IMR-90 (cell line): Measurements from ENCODE around the gene ANKS3. TPM values are rescaled to one million over a fixed set of nuclear protein-coding genes. Genes with fewer than 3 reads are reported as not detected.

ENCODE experiments used
- ATAC-seq: fragments of 200-7000 bp; cut with Tn5 transposase; 2 replicates; pipeline ENCODE4 v1.9.1; 2020; ENCODE audit warnings: low read depth, mild to moderate bottlenecking, moderate library complexity
- BruUV-seq: library from RNA; stranded (reverse); fragments of 400-500 nt; replicated peaks from 2 replicates; lab custom pipeline; 2021; lab: Mats Ljungman, UMichigan
- CTCF ChIA-PET: fragments of 300-600 bp; formaldehyde crosslinking; extraction: SDS; loops from one replicate; lab custom pipeline; 2021; ENCODE audit warnings: antibody characterized with exemption; lab: Yijun Ruan, JAX
- POLR2A ChIA-PET: fragments of 300-600 bp; sonication (Branson Sonifier 250); formaldehyde crosslinking; loops from one replicate; lab custom pipeline; 2022; ENCODE audit warnings: antibody characterized with exemption; ENCODE audit not compliant: unreplicated experiment; lab: Charles Lee
- DNase-seq: peaks from one replicate; pipeline ENCODE4 v3.0.0; 2013
- H2AFZ ChIP-seq: replicated peaks from 2 replicates; pipeline ENCODE3; 2013; ENCODE audit warnings: low read length, mild to moderate bottlenecking; ENCODE audit not compliant: poor library complexity
- H2AK5ac ChIP-seq: 2 replicates; pipeline ENCODE4 v1.6.1; 2013; ENCODE audit warnings: low read depth, low read length, inconsistent platforms
- H2AK9ac ChIP-seq: replicated peaks from 2 replicates; pipeline ENCODE3; 2013; ENCODE audit warnings: mild to moderate bottlenecking, low read depth, low read length, moderate library complexity; ENCODE audit not compliant: poor library complexity
- H2BK120ac ChIP-seq: 2 replicates; pipeline ENCODE4 v1.6.1; 2013; ENCODE audit warnings: low read depth, low read length, inconsistent platforms
- H2BK15ac ChIP-seq: 3 replicates; pipeline ENCODE4 v1.6.1; 2013; ENCODE audit warnings: low read depth, low read length, inconsistent platforms
- H2BK20ac ChIP-seq: 2 replicates; pipeline ENCODE4 v1.6.1; 2013; ENCODE audit warnings: low read depth, mild to moderate bottlenecking, inconsistent platforms, low read length, moderate library complexity
- H2BK5ac ChIP-seq: 2 replicates; pipeline ENCODE4 v1.6.1; 2013; ENCODE audit warnings: mild to moderate bottlenecking, low read depth, low read length, inconsistent platforms; ENCODE audit not compliant: poor library complexity, severe bottlenecking
- H3K14ac ChIP-seq: replicated peaks from 2 replicates; pipeline ENCODE4 v1.6.1; 2013; ENCODE audit warnings: low read depth, low read length, inconsistent platforms
- H3K18ac ChIP-seq: 2 replicates; pipeline ENCODE4 v1.6.1; 2013; ENCODE audit warnings: low read depth, low read length, control low read depth
- H3K23ac ChIP-seq: 2 replicates; pipeline ENCODE4 v1.6.1; 2013; ENCODE audit warnings: low read depth, low read length, inconsistent platforms
- H3K27ac ChIP-seq: 2 replicates; pipeline ENCODE4 v1.5.1; 2013; ENCODE audit warnings: mild to moderate bottlenecking, control low read depth, low read length; ENCODE audit not compliant: insufficient read depth
- H3K27me3 ChIP-seq: 2 replicates; pipeline ENCODE4 v1.6.1; 2013; ENCODE audit warnings: low read length; ENCODE audit not compliant: control insufficient read depth, insufficient read depth
- H3K36me3 ChIP-seq: 2 replicates; pipeline ENCODE4 v1.6.1; 2013; ENCODE audit warnings: low read length, mixed read lengths; ENCODE audit not compliant: control insufficient read depth, insufficient read depth
- H3K4ac ChIP-seq: 2 replicates; pipeline ENCODE4 v1.6.1; 2013; ENCODE audit warnings: low read depth, low read length, inconsistent platforms
- H3K4me1 ChIP-seq: 2 replicates; pipeline ENCODE4 v1.6.1; 2013; ENCODE audit warnings: low read length, mixed read lengths; ENCODE audit not compliant: control insufficient read depth, insufficient read depth
- H3K4me2 ChIP-seq: 2 replicates; pipeline ENCODE4 v1.6.1; 2013; ENCODE audit warnings: low read depth, mild to moderate bottlenecking, control low read depth, low read length, moderate library complexity
- H3K4me3 ChIP-seq: 2 replicates; pipeline ENCODE4 v1.5.1; 2013; ENCODE audit warnings: low read depth, mild to moderate bottlenecking, control low read depth, low read length, moderate library complexity; ENCODE audit not compliant: insufficient read depth
- H3K56ac ChIP-seq: 2 replicates; pipeline ENCODE4 v1.6.1; 2013; ENCODE audit warnings: low read length, inconsistent platforms; ENCODE audit not compliant: insufficient read depth; ENCODE audit errors: extremely low read depth
- H3K79me1 ChIP-seq, 2 experiments: 2 replicates each; pipeline ENCODE4 v1.6.1; 2013; ENCODE audit warnings: low read length in 2 of 2, inconsistent platforms in 1 of 2, low read depth in 1 of 2
- H3K9ac ChIP-seq: 2 replicates; pipeline ENCODE4 v1.6.1; 2013; ENCODE audit warnings: low read depth, low read length, control low read depth
- H3K9me1 ChIP-seq: 2 replicates; pipeline ENCODE4 v1.6.1; 2013; ENCODE audit warnings: low read length, inconsistent platforms; ENCODE audit not compliant: insufficient read depth
- H3K9me3 ChIP-seq: 2 replicates; pipeline ENCODE4 v1.6.1; 2013; ENCODE audit warnings: low read length; ENCODE audit not compliant: control insufficient read depth, insufficient read depth
- H4K20me1 ChIP-seq: 2 replicates; pipeline ENCODE4 v1.6.1; 2013; ENCODE audit warnings: low read length, inconsistent platforms; ENCODE audit not compliant: insufficient read depth
- H4K5ac ChIP-seq: 2 replicates; pipeline ENCODE4 v1.6.1; 2013; ENCODE audit warnings: mild to moderate bottlenecking, low read depth, low read length, control low read depth
- H4K8ac ChIP-seq, 2 experiments: 2 replicates each; pipeline ENCODE4 v1.6.1; 2013; ENCODE audit warnings: low read depth in 2 of 2, low read length in 2 of 2, control low read depth in 1 of 2, inconsistent platforms in 1 of 2
- H4K91ac ChIP-seq: 2 replicates; pipeline ENCODE4 v1.6.1; 2013; ENCODE audit warnings: low read depth, low read length, inconsistent platforms; ENCODE audit not compliant: insufficient read depth
- BHLHE40 ChIP-seq: fragments of 150-350 bp; IDR thresholded peaks from 2 replicates; pipeline ENCODE4 v1.6.1; 2016; ENCODE audit warnings: mild to moderate bottlenecking, low read depth, low read length
- CEBPB ChIP-seq: IDR thresholded peaks from 2 replicates; pipeline ENCODE4 v1.6.1; 2012; ENCODE audit warnings: low read depth, low read length, improper control_type of control experiment
- CTCF ChIP-seq: conservative IDR thresholded peaks from 2 replicates; pipeline ENCODE4 v1.5.1; 2012; ENCODE audit warnings: mild to moderate bottlenecking, low read depth, low read length, improper control_type of control experiment
- ELK1 ChIP-seq: fragments of 150-350 bp; IDR thresholded peaks from 2 replicates; pipeline ENCODE4 v1.6.1; 2016; ENCODE audit warnings: low read depth, mild to moderate bottlenecking, low read length, moderate library complexity, borderline replicate concordance
- FOS ChIP-seq: fragments of 150-350 bp; IDR thresholded peaks from 2 replicates; pipeline ENCODE4 v1.6.1; 2016; ENCODE audit warnings: low read depth, low read length
- MAZ ChIP-seq: IDR thresholded peaks from 2 replicates; pipeline ENCODE4 v1.6.1; 2012; ENCODE audit warnings: low read depth, mild to moderate bottlenecking, low read length, improper control_type of control experiment, moderate library complexity, borderline replicate concordance
- NFE2L2 ChIP-seq: fragments of 150-350 bp; IDR thresholded peaks from 2 replicates; pipeline ENCODE4 v1.6.1; 2016; ENCODE audit warnings: low read depth, mild to moderate bottlenecking, low read length
- POLR2A ChIP-seq: IDR thresholded peaks from 2 replicates; pipeline ENCODE4 v1.6.1; 2012; ENCODE audit warnings: mild to moderate bottlenecking, low read depth, low read length
- RCOR1 ChIP-seq: IDR thresholded peaks from 2 replicates; pipeline ENCODE4 v1.6.1; 2012; ENCODE audit warnings: mild to moderate bottlenecking, low read length, improper control_type of control experiment; ENCODE audit not compliant: insufficient replicate concordance
- RFX5 ChIP-seq: IDR thresholded peaks from 2 replicates; pipeline ENCODE4 v1.8.0; 2012; ENCODE audit warnings: low read depth, mild to moderate bottlenecking, low read length, moderate library complexity
- SMC3 ChIP-seq: fragments of 150-350 bp; IDR thresholded peaks from 2 replicates; pipeline ENCODE4 v1.6.1; 2016; ENCODE audit warnings: low read depth, mild to moderate bottlenecking, antibody characterized with exemption, low read length, moderate library complexity
- USF2 ChIP-seq: fragments of 150-350 bp; IDR thresholded peaks from 2 replicates; pipeline ENCODE4 v1.6.1; 2017; ENCODE audit warnings: mild to moderate bottlenecking, antibody characterized with exemption, low read length, low read depth
- WGBS, 2 experiments: methylation state at CpG; one replicate each; pipeline versions ENCODE4 v1.1.5 to v1.1.7; 2013; ENCODE audit warnings: missing lambda C conversion rate in 2 of 2; ENCODE audit not compliant: insufficient read length in 1 of 2; ENCODE audit errors: extremely low coverage in 2 of 2; 5-methylcytosine and 5-hydroxymethylcytosine counted together
- dilution Hi-C: fragments of 300-500 bp; cut with HindIII; formaldehyde crosslinking; loops from one replicate; pipeline ENCODE4 v1.14.3; 2018; ENCODE audit warnings: low sequenced_read_pairs; ENCODE audit not compliant: unreplicated experiment
- in situ Hi-C: fragments of 300-500 bp; cut with MboI; formaldehyde crosslinking; loops from 3 replicates; pipeline ENCODE4 v1.14.3; 2019; ENCODE audit warnings: low sequenced_read_pairs, inconsistent platforms, mixed read lengths
- intact Hi-C: fragments of 100-400 bp; cut with micrococcal nuclease; formaldehyde crosslinking; loops from 2 replicates; pipeline ENCODE4 v1.10.0; 2022
- polyA plus RNA-seq, 3 experiments: library from polyadenylated mRNA; depleted of rRNA; stranded (reverse); fragments of >200 nt; gene quantifications; 2 replicates each; pipeline ENCODE4 v1.2.3, GENCODE V29; 2012; ENCODE audit warnings: low replicate concordance in 1 of 3
- total RNA-seq: library from RNA; depleted of rRNA; stranded (reverse); fragments of >200 nt; gene quantifications from 2 replicates; pipeline ENCODE4 v1.2.3, GENCODE V29; 2012

ANKS3 gene
- total and polyA plus RNA-seq, 2 of the 4 experiments (the other 2 are of a cell fraction), result 24.4 to 25.0 TPM

- H4K20me1 ChIP-seq, result peaks cover 32% of the 10 kb centered on the region
- intact Hi-C loops, result no loop called here
- no peak overlapping the region for H2BK5ac ChIP-seq
- 100% methylated on average over 7 of the region's 12 CpGs; no CpG with 5 or more reads in 1 of the 2 experiments for WGBS, 2 experiments
- CTCF ChIA-PET, result no interaction called here
- dilution Hi-C loops, result no loop called here
- DNase-seq (no peak), ATAC-seq (no peak)
- no peak overlapping the region for H3K18ac ChIP-seq
- H3K27me3 ChIP-seq, result no peaks in the 10 kb centered on the region
- H3K9me1 ChIP-seq, result no peaks in the 10 kb centered on the region
- no peak overlapping the region for H2BK20ac ChIP-seq
- H3K27ac ChIP-seq, result no peak overlapping the region
- H2AK9ac ChIP-seq, result peak overlapping the region; percentile 28
- TF ChIP-seq RCOR1, result no peak
- TF ChIP-seq USF2, result no peak
- no peak for TF ChIP-seq POLR2A
- TF ChIP-seq CTCF, result no peak
- no peak for TF ChIP-seq NFE2L2
- TF ChIP-seq BHLHE40, result no peak
- TF ChIP-seq ELK1, result no peak
- TF ChIP-seq MAZ, result no peak
- TF ChIP-seq RFX5, result no peak
- TF ChIP-seq CEBPB, result no peak
- TF ChIP-seq SMC3, result no peak
- no peak for TF ChIP-seq FOS
- H3K56ac ChIP-seq, result no peak overlapping the region
- H3K14ac ChIP-seq, result no peak overlapping the region
- H3K36me3 ChIP-seq, result peaks cover 61% of the 10 kb centered on the region
- H3K79me1 ChIP-seq, result peaks cover 0 to 22% of the 10 kb centered on the region in 2 experiments; a peak in 1 of 4 replicates
- no peak overlapping the region for H2BK120ac ChIP-seq
- no peak overlapping the region for H2AFZ ChIP-seq
- H3K9ac ChIP-seq, result no peak overlapping the region
- no peak overlapping the region for H3K4me2 ChIP-seq
- POLR2A ChIA-PET, result no interaction called here
- no peak overlapping the region for H4K91ac ChIP-seq
- H3K4ac ChIP-seq, result no peak overlapping the region
- no peak overlapping the region for H4K5ac ChIP-seq
- H4K8ac ChIP-seq, result no peak overlapping the region
- no peak overlapping the region for H2AK5ac ChIP-seq
- in situ Hi-C loops, result no loop called here
- no peaks in the 10 kb centered on the region for H3K9me3 ChIP-seq
- H3K4me3 ChIP-seq, result no peak overlapping the region
- H3K23ac ChIP-seq, result no peak overlapping the region
- H3K4me1 ChIP-seq, result no peaks in the 10 kb centered on the region
- H2BK15ac ChIP-seq, result no peak overlapping the region
- no TSS peak for BruUV-seq
Measured at GRCh38 chr16:4656221-4656620, 77.8 kb downstream of the ANKS3 start.
